GM10248 (cell line): Measurements from ENCODE around the gene FKBP1A.

ENCODE experiments used
- CTCF ChIA-PET: fragments of 300-600 bp; sonication (Branson Sonifier 250); formaldehyde crosslinking; extraction: SDS; loops from one replicate; lab custom pipeline; 2021; ENCODE audit warnings: antibody characterized with exemption; lab: Yijun Ruan, JAX
- POLR2A ChIA-PET: fragments of 350-650 bp; sonication (Branson Sonifier 250); formaldehyde crosslinking; extraction: SDS; loops from one replicate; lab custom pipeline; 2020; ENCODE audit warnings: antibody characterized with exemption; lab: Yijun Ruan, JAX
- DNase-seq: peaks from one replicate; pipeline ENCODE4 v3.0.0; 2012; ENCODE audit errors: extremely low spot score
- CTCF ChIP-seq: IDR thresholded peaks from 2 replicates; pipeline ENCODE4 v1.5.1; 2012; ENCODE audit warnings: mild to moderate bottlenecking, low read depth; ENCODE audit errors: extremely low read depth, missing control alignments, control extremely low read depth

The FKBP1A gene

GRCh38 chr20:1396702-1397101, 3.8 kb upstream of the FKBP1A start:
- ChIA-PET CTCF (interaction anchor here (1.0 to 3.6 kb wide), 6 partner anchors 10 to 84 kb away, joined by 3 to 24 read pairs (median 4); no protein-coding TSS in a partner anchor), POLR2A (interaction anchor here (0.6 kb wide), 1 partner anchor 17 kb away, joined by 5 read pairs; no protein-coding TSS in a partner anchor)
- TF ChIP-seq CTCF, result no peak
- no peak for DNase-seq

GRCh38 chr20:1396264-1396663, 3.4 kb upstream of the FKBP1A start:
- TF ChIP-seq CTCF, result no peak
- DNase-seq, result no peak
- CTCF ChIA-PET, result interaction anchor here (0.9 to 3.6 kb wide), 2 partner anchors 10 to 41 kb away, joined by 3 to 24 read pairs; no protein-coding TSS in a partner anchor
- POLR2A ChIA-PET, result no interaction called here

- no peak for DNase-seq
- ChIA-PET CTCF (no interaction called here), POLR2A (no interaction called here)
- no peak for TF ChIP-seq CTCF
These were observed 1.8 kb upstream of the FKBP1A start for GRCh38 chr20:1394686-1395085.

GRCh38 chr20:1393507-1393882, 641 bp upstream of the FKBP1A start:
- ChIA-PET POLR2A (no interaction called here), CTCF (interaction anchor here (0.8 to 1.7 kb wide), 4 partner anchors 20 to 110 kb away, joined by 3 to 5 read pairs (median 4); no protein-coding TSS in a partner anchor)
- DNase-seq, result no peak
- no peak for TF ChIP-seq CTCF

- TF ChIP-seq CTCF, result no peak
- ChIA-PET CTCF (interaction anchor here (1.0 to 2.7 kb wide), 5 partner anchors 12 to 121 kb away, joined by 3 to 25 read pairs (median 4); no protein-coding TSS in a partner anchor), POLR2A (interaction anchor here (0.8 to 3.0 kb wide), 2 partner anchors 10 to 15 kb away, joined by 3 to 15 read pairs; no protein-coding TSS in a partner anchor)
- DNase-seq, result no peak
These were observed 486 bp downstream of the FKBP1A start for GRCh38 chr20:1392443-1392692.

- CTCF ChIA-PET, result interaction anchor here (1.0 to 2.7 kb wide), 7 partner anchors 11 to 385 kb away, joined by 3 to 25 read pairs (median 4); no protein-coding TSS in a partner anchor
- no peak for DNase-seq
- no peak for TF ChIP-seq CTCF
- POLR2A ChIA-PET, result interaction anchor here (0.8 to 3.0 kb wide), 3 partner anchors 10 to 15 kb away, joined by 3 to 15 read pairs (median 3); no protein-coding TSS in a partner anchor
These were observed 1.0 kb downstream of the FKBP1A start for GRCh38 chr20:1391640-1392442.
